GM12864 (cell line): ENCODE results near the gene TXK.

Source experiments
- DNase-seq: peaks from one replicate; pipeline ENCODE4 v3.0.0-alpha.2; 2011; ENCODE audit warnings: low read depth
- H3K4me3 ChIP-seq: 2 replicates; pipeline ENCODE4 v1.5.1; 2011; ENCODE audit warnings: mild to moderate bottlenecking, low read depth, low read length, control low read depth
- CTCF ChIP-seq: IDR thresholded peaks from 2 replicates; pipeline ENCODE4 v1.5.1; 2011; ENCODE audit warnings: low read depth, mild to moderate bottlenecking, moderate library complexity, low read length, control low read depth, inconsistent platforms; ENCODE audit errors: missing control alignments

The TXK gene

DNA sequence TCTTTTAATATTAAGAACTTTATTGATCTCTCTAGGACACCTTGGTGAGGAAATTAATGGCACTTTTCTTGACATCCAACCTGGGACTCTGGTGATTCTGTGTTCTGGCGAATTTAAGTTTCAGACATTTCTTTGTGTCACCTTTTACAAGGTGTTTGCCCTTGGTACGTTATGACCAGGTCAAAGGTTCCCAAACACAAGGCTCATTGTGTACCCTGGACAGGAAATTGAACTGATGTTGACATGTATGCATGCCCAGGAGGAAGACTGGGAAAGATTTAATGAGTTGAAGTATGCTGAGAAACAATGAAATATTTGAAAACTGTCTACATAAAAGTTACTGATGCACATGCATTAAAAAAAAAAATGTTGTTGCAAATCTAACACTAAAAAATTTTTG lies 95.4 kb downstream of the TXK start:
- H3K4me3 ChIP-seq = no peak overlapping the region
- no peak for TF ChIP-seq CTCF
- no peak for DNase-seq

- H3K4me3 ChIP-seq = no peak overlapping the region
- no peak for DNase-seq
- TF ChIP-seq CTCF = no peak
These were observed 97.0 kb downstream of the TXK start for GRCh38 chr4:48037117-48037462.

GRCh38 chr4:48035952-48036351 lies 98.1 kb downstream of the TXK start:
- H3K4me3 ChIP-seq = no peak overlapping the region
- no peak for TF ChIP-seq CTCF
- no peak for DNase-seq

DNA sequence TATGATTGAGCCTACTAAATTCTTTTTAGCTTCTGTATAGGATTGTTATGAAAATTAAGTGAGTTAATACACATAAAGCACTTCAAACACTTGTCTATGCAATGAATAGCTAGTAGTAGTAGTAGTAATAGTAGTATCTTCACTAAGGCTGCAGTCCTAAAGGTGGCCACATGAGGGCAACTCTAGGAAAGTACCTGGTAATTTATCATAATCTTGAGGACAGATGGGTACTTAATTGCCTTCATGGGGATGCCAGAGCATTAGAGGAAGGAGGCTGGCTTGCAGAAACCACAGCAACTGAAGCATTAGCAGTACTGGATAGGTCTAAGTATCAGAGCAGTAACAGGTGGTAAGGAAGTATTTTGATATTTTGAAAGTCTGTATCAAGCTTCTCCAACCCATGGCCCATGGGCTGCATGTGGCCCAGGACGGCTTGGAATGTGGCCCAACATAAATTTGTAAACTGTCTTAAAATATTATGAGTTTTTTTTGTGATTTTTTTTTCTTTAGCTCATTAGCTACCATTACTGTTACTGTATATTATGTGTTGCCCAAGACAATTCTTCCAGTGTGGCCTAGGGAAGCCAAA lies 100.1 kb downstream of the TXK start:
- no peak overlapping the region for H3K4me3 ChIP-seq
- no peak for DNase-seq
- peak; percentile 66 for TF ChIP-seq CTCF

GRCh38 chr4:48033412-48033811 lies 100.6 kb downstream of the TXK start:
- H3K4me3 ChIP-seq = no peak overlapping the region
- no peak for TF ChIP-seq CTCF
- DNase-seq = no peak

DNA sequence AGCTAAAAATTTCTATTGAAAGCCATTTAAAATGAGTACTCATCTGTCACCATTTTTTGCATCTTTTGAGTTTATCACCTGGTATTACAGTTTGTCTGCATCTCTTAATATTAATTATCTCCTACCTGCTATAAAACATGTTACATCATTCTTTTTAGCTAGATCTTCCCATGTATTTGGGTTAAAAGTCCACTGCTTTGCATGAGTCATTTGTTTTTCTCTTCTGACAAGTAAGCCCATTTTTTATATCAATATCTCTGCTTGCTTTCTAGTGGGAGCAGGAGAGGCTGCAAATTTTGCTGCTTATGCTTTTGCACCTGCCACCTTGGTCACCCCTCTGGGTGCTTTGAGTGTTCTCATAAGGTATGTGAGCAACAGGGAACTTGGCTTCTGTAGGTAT lies 101.3 kb downstream of the TXK start:
- no peak for TF ChIP-seq CTCF
- H3K4me3 ChIP-seq = no peak overlapping the region
- no peak for DNase-seq

DNA sequence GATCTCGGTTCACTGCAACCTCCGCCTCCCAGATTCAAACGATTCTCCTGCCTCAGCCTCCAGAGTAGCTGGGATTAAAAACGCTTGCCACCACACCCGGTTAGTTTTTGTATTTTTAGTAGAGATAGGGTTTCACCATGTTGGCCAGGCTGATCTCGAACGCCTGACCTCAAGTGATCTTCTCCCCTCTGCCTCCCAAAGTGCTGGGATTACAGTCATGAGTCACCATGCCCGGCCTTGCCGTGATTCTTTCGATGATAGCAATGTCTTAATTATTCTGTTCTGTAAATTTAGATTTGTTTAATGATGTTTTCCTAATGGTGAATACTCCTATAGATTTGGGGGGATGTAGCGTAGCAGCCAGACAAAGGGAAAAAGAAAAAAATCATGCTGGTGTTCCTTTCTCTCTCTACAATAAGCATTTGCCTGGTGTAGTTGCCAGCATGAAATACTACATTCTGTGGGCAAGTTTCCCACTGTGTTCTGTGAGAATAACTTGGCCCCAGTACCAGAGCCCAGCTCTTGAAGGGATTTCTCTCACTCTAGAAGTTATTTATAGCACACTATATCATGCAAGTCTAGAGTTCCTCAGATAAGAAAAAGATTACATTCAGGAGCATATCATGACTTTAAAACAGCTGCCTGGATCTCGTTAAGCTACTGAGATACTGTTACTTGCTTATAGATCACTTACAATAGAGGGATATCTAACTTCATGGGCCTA lies 102.1 kb downstream of the TXK start:
- no peak overlapping the region for H3K4me3 ChIP-seq
- TF ChIP-seq CTCF = no peak
- no peak for DNase-seq
